GM18909 (cell line): ENCODE data around the gene SURF4.
"Not testable (repeated sequence)": the region's sequence is repeated elsewhere in the genome, so short reads cannot be mapped to it uniquely, and the experiment has no call there.

ENCODE experiments used
- ATAC-seq: cut with Tn5 transposase; IDR thresholded peaks from one replicate; pipeline ENCODE4 v1.9.1; 2021; ENCODE audit warnings: mild to moderate bottlenecking; ENCODE audit not compliant: unreplicated experiment, poor library complexity

The SURF4 gene

DNA sequence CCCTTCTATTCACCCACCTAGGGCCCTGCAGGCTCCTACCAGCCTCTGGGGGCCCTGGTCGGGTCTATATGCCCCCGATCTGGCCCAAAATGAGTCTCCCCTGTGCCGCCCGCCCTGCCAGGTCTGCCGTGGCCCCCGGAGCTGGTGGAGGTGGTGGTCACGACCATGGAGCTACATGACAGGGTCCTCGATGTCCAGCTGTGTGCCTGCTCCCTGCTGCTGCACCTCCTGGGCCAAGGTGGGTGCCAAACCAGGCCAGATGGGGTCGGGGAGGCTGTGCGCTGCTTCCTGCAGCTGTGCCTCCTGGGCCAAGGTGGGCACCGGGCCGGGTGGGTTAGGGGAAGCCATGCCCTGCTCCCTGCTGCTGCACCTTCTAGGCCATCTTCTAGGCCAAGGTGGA lies 24.4 kb upstream of the SURF4 start:
- ATAC-seq = no peak

DNA sequence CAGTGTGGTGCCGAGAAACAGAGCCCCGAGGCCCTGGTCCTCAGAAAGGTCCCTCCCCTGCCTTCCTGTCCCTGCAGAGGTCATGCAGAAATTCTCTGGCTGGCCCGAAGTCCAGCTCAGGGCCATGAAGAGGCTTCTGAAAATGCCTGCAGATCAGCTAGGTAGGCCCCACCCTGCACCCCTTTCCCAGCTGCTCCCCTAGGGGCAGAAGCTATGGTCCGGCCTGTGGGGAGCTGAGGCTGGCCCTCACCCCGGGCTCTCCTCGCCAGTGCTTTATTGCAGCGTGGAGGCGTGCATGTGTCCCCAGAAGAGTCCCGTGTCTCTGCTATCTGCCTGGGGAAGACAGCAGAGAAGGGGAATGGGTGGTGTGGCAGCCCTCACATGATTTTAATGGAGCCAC lies 22.0 kb upstream of the SURF4 start:
- ATAC-seq = no peak

DNA sequence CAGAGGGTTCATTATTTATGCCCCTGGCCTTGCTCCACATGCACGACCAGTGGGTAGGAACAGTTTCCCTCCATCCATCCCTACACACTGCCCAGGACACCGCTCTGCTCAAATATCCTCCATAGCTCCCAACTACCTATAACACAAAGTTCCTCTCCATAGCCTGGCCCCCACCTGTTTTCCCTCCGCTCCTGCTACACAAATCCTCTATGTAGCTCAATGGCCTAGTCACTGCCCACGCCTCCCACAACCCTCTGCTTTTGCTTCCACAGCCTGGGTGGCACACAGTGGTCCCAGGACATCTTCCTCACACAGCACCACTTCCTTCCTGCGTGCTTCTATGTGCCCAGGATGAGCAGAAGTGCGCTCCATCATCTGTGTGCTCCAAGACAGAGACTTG lies 21.5 kb upstream of the SURF4 start:
- no peak for ATAC-seq

DNA sequence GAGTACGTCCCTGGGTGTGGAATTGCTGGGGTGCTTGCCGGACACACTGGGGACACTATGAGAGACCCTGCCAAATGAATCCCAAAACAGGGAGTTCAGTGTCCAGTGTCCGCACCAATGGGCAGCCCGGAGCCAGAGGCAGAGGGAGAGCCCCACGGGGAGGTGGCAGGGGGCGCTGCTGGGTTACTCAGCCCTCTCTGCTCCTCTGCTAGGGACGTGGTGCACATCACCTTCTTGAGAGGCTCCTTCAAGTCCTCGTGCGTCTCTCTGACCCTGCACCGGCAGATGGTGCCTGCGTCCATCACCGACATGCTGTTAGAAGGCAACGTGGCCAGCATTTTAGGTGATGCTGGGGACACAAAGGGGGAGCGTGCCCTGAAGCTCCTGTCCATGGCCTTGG lies 21.1 kb upstream of the SURF4 start:
- no peak for ATAC-seq

DNA sequence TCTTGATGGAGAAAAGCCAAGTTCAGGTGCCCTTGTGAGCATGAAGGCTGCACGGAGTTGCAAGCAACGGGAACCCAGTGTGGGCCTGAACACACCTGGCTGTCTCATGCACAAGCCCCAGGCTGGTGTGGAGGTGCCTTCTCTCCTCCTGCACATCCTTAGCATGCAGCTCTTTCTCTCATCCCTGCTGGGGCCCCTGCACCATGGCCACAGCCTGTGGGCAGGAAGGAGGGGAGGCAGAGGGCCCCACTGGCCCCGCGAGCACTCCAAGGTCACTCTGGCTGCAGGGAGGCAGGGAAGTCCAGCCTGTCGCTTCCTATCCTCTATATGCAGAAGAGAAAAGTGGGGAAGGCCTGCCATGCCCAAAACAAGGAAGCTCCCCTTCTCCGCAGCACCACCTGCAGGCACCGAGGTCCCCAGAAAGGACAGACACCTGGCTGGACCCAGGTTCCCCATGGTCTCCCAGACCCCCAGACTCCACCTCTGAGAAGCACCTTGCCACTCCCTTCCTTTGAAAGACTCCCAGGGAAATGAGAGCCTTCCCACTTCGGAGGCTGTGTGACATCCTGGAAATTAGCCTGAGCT lies 18.9 kb upstream of the SURF4 start:
- ATAC-seq = no peak

DNA sequence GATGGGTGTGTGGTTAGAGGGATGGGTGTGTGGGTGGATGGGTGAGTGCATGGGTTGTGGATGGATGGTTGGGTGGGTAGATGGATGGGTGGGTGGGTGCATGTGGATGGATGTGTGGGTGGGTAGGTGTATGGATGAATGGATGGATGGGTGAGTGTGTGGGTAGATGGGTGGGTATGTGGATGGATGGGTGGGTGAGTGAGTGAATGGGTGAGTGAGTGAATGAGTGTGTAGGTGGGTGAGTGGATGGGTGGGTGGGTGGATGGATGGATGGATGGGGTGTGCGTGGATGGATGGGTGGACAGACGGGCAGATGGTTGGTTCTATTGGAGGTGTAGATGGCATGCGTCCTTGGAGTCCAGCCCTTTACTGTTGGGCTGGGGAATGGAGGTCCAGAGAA lies 17.5 kb upstream of the SURF4 start:
- ATAC-seq = no peak

DNA sequence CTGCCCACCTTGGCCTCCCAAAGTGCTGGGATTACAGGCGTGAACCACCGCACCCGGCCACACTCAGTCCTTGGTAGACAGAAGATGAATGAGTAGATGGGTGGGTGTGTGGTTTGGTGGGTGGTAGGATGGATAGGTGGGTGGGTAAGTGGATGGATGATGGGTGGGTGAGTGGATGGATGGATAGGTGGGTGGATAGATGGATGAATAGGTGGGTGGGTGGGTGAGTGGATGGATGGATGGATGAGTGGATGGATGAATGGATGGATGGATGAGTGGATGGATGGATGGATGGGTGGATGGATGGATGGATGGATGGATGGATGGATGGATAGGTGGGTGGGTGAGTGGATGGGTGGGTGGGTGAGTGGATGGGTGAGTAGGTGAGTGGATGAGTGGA lies 16.4 kb upstream of the SURF4 start:
- ATAC-seq = not testable (repeated sequence)

DNA sequence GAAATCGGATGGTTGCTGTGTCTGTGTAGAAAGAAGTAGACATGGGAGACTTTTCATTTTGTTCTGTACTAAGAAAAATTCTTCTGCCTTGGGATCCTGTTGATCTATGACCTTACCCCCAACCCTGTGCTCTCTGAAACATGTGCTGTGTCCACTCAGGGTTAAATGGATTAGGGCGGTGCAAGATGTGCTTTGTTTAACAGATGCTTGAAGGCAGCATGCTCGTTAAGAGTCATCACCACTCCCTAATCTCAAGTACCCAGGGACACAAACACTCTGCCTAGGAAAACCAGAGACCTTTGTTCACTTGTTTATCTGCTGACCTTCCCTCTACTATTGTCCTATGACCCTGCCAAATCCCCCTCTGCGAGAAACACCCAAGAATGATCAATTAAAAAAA lies 15.6 kb upstream of the SURF4 start:
- ATAC-seq = not testable (repeated sequence)

DNA sequence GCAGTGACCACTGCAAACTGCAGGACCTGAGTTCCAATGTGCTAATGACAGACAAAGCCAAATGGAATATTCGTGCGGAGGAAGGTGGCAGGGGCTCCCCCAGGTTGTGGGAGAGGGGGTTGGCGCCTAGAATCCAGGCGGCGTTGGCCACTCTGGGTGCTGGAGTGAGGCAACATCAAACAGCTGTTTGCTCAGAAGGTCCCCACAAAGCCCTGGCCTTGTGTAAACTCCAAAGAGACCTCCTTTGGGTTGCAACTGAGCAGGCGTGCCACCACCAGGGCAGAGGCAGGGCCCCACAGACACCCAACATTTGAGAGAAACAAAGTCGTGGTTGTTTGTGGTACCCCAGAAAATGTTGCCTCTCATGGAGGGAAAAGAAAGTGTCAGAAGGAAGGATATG lies 14.9 kb upstream of the SURF4 start:
- no peak for ATAC-seq

DNA sequence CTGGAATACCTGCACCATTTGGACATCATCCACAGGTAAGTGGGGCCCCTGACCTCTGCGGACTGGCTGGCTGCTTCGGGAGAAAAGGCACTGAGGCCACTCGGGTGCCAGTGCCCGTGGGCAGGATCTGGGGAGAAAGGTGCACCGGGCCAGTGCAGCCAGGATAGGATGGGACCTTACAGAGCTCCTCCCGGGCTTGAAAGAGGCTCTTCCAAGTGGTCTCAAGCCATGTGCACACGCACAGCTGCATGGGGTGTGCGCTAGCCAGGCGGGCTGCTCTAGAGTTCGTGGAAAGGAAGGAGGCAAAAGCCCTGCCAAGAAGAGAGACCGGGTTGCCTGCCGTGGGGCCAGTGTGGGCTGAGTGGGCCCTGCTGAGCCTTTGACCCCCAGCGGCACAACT lies 13.7 kb upstream of the SURF4 start:
- no peak for ATAC-seq

DNA sequence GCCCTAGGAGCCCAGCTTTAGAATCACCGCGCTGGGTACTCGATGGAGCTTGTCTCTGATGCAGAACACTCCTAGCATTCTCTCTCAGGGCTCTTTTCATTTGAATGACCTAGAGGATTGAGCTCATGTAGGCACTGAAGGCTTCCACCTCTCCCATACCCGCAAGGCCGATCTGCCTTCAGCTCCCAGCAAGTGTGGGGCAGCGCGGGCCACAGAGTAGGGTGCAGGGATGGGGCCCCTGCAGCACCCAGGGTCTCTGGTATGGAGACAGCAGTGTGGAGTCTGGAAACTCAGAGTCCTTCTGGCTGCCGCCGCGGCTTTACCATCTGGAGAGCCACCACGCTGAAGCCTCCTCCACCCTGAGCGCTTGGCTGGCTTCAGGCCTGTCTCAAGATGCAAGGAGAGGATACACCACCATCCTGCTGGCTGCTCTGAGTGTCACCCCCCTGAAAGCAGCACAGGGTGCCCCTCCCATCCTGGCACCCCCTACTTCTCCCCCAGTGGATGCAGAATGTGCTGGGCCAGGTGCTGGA lies 13.2 kb upstream of the SURF4 start:
- no peak for ATAC-seq

DNA sequence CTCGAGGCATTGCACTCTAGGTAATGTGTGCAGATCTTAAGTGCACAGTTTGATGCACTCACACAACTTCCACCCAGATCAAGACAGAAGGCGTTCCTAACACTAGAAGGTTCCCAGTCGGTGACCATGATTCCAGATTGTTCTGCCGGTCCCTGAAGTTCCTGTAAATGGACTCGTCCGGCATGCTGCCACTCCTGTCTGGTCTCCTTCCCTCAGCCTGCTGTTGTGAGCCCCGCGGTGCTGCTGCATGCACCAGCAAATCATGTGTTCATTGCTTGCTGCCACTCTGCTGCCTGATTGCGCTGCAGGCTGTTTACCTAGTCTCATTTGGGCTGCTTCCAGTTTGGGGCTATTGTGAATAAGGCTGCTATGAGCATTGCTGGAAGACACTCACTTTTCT lies 11.8 kb upstream of the SURF4 start:
- no peak for ATAC-seq

DNA sequence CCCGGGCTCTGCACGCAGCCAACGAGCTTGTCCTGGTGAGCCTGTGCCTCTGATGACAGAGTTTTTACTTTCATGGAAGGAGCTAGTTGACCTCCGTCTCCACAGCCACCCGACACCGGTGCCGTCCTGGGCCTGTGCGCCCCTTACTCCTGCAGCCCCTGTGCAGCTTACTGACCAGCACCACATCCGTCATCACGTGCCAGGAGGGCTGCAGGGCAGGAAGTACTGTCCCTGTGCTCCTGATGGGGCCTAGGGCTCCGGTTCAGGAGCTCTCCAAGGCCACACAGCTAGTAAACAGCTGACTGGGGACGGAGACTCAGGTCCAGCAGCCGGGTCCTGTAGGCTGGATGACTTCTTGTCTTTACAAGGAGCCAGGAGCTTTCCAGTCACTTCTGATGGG lies 10.5 kb upstream of the SURF4 start:
- no peak for ATAC-seq

DNA sequence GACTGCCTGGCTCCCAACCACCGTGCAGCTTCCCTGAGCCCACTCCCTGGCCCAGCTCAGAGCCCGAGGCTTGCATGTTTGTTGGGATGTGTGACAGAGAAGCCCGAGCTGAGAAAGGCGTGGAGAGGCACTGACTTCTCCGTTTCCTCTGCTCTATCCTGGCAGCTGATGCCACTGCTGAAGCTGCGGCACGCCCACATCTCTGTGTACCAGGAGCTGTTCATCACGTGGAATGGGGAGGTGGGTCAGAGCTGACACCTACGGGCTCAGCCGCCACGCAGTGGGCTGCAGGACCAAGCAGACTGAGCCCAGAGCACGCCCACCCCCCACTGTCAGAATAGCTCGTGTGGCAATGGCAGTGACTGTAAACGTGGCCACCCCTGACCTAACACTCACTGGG lies 9.6 kb upstream of the SURF4 start:
- no peak for ATAC-seq

DNA sequence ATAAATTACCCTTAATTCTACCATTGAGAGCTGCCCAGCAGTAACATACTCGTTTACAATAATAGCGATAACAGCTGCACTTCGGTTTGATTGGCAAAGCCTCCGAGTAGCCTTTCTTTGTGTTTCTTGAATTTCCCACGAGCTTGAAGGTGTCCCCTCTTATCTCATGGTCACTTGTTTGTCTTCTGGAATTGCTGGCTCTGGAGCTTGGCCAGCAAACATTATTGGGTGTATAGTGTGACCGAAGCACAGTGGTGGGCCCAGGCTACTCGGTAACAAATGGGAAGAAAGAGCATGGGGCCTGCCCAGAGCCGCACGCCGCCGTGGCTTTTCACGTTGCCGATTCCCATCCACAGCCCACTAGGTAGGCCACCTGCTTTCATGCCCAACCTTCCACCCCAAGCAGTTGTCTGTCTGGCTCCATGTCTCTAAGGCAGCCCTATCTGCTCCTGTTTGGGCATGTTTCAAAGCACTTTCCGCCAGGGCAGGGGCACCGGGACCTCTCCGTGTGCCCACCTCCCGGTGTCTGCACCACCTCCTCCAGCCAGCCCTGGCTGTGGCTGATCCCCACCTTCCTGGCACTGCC lies 9.0 kb upstream of the SURF4 start:
- ATAC-seq = no peak

DNA sequence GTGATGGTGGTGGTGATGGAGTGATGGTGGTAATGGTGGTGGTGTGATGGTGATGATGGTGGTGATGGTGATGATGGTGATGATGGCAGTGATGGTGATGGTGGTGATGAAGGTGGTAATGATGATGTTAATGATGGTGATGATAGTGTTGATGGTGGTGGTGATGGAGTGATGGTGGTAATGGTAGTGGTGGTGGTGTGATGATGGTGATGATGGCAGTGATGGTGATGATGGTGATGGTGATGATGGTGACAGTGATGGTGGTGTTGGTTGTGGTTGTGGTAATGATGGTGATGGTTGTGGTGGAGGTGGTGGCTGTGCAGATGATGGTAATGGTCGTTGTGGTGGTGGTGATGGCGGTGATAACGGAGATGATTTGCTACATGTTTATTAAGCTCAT lies 7.6 kb upstream of the SURF4 start:
- no peak for ATAC-seq

DNA sequence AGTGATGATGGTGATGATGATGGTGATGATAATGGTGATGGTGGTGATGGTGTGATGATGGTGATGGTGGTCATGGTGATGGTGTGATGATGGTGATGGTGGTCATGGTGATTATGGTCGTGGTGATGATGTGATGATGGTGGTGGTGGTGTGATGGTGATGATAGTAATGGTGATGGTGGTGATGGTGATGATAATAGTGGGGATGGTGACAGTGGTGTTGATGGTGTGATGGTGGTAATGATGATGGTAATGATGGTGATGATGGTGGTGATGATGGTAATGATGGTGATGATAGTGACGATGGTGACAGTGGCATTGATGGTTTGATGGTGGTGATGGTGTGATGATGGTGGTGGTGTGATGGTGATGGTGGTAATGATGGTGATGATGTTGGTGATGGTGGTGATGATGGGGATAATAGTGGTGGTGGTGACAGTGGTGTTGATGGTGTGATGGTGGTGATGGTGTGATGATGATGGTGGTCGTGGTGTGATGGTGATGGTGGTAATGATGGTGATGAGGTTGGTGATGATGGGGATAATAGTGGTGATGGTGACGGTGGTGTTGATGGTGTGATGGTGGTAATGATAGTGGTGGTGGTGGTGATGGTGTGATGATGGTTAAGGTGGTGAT lies 6.8 kb upstream of the SURF4 start:
- no peak for ATAC-seq

DNA sequence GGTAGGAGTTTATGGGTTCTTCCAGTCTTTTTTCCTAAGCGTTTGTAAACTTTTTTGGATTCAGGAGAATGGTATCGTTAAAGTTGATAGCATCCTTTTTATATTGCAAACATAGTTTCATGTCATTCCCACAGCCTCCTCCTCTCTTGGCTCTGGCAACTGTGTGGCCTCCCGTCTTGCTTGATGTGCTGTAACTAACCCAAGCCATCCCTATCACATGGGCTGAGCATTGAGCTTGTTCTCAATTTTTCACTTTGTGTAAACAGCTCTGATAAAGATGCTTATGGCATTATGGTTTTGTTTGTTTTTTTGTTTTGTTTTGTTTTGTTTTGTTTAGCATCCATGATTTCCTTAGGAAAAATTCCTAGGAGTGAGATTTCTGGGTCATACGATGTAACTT lies 4.9 kb upstream of the SURF4 start:
- ATAC-seq = no peak

DNA sequence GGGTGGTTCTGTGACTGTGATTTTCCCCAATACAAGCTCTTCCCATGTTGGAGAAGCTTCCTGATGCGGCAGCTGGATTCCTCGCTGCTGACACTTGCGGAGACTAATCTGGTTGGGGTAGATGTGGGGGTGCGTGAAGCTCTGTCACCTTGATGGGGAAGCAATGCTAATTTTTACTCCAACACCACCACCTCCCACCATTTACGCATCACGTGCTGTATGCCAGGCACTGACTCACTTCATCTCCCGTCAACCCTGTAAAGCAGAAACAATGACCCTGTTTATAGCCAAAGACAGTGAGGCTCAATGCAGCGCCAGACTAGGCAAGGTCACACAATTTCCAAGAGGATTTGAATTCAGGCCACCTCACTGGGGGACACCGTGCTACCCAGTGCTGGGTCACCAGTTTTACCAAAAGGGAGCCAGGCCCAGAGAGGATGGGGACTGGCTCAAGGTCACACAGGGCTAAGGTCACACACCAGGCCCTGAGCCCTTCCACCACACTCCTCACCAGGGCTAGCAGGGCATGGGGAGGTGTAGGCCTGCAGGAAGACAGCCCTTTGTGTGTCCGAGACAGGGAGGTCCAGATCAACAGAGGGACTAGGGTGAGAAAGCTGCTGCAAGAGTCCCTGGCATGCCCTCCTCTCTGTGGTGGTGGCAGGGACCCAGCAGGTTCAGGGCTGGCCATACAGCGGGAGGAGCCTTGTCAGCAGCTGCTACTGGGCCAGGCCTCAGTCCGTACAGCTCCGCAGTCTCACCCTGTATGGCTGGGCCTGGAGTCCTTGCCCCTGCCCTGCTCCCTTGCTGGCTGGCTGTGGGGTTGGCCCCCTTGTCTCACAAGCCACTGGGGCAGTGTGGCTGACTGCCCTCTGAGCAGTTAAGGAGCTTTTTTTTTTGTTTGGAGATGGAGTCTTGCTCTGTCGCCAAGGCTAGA lies 3.6 kb upstream of the SURF4 start:
- ATAC-seq = no peak

DNA sequence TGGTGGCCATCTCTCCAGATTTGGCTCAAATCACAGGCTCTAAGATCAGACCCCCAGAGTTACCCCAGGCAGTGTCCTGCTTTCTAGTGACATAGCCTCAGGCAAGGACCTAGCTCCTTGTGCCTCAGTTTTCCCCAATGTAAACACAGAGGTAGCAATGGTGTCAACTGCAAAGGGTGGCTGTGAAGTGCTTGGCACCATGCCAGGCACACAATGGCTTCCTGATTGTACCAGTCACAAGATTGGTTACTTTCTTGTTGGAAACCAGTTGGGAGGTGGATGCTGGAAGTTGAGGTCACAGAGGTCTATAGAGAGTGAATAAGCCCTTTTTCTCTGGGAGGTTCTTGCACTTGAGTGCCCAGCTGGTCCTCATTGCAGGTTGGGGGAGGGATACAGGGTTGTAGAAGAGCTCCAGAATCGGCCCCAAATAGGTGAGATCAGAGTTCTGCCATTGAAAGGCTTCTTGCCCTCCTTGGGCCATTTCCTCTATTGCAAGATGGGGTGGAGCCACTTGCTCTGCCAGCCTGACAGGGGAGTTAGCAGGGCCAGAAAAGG lies 2.6 kb upstream of the SURF4 start:
- no peak for ATAC-seq
